HG02588 (cell line): Measurements from ENCODE around the gene CCBE1.
"Not testable (repeated sequence)": the region's sequence is repeated elsewhere in the genome, so short reads cannot be mapped to it uniquely, and the experiment has no call there.

Source experiments
- ATAC-seq: cut with Tn5 transposase; IDR thresholded peaks from one replicate; pipeline ENCODE4 v1.9.1; 2021; ENCODE audit warnings: mild to moderate bottlenecking, moderate library complexity; ENCODE audit not compliant: unreplicated experiment

CCBE1 gene

GRCh38 chr18:59658941-59659340 lies 38.3 kb downstream of the CCBE1 start:
- ATAC-seq: no peak

DNA sequence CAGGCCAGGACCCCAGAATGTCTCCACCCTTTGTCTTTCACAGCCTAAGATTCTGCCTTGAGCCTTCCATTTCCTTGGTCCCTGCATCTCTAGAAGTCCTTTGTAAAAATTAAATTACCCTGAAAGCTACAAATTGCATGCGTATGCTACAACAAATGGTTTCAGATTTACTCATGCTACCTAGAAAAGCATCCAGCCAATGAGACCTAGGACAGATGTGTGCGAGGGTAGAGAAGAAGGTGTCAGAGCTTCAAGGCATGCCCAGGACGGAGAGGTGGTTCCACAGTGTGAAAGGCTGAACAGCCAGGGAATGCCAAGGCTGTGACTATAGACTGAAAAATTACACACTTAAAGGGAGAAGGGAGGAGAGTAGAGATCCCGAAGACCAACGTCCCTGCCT lies 40.2 kb downstream of the CCBE1 start:
- no peak for ATAC-seq

DNA sequence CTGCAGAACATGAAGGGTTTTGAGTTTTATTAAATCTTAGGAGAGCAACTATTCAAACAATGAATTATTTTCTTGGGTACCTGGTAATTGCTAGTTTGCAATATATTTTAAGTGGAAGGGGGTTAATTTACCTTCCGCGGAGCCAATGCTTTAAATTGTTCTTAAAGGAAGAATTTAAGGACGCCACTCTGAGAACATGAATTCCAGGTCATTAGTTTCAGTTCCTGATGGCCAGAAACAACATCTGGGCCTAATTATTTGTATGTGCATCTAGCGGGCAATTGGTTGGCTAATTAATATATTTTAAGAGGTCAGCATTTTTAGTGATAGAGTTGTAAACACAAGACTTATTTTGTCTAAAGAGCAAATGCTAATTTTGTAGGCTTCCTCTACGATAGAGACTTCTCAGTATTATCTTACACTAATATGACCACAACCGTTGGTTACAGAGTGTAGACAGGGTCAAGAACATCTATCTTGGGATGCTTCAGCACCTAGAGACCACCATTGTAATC lies 40.8 kb downstream of the CCBE1 start:
- ATAC-seq: no peak

DNA sequence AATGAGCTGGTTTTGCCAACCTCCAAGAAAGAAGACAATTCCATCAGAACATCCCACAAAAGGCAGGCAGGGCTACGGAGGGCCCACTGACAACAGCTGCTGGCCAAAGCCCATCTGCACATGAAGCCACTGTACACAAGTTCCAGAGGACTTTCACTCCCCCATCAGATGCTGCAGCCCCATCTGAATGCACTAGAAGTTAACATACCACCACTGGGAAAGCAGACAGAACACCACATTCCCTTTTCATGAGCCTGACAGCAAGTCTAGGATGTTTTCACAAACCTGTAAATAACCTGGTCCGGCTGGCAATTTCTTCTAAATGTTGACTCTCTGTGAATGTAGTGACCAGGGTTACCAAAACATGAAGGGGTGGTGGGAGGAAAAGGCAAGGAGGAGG lies 41.5 kb downstream of the CCBE1 start:
- no peak for ATAC-seq

DNA sequence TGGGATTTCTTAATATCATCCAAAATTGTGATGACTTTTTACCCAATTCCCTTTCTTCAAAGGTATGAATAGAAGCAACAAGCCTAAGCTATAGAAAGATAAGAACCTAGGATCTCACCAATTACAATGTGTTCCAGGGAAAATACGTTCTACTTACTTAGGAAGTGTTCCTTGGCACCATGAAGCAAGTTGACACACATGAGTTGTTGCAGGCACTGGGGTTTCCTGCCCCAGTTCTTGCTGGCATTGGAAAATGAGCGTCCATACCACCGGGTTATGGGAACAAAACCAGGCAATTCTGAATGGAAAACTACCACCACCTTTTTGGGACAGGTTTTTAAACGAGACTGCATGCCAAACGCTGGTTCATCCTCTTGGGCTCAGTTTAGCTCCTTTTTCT lies 46.2 kb downstream of the CCBE1 start:
- ATAC-seq: no peak

- no peak for ATAC-seq
These were observed 46.9 kb downstream of the CCBE1 start for GRCh38 chr18:59650266-59650820.

- no peak for ATAC-seq
These were observed 47.6 kb downstream of the CCBE1 start for GRCh38 chr18:59649591-59649990.

DNA sequence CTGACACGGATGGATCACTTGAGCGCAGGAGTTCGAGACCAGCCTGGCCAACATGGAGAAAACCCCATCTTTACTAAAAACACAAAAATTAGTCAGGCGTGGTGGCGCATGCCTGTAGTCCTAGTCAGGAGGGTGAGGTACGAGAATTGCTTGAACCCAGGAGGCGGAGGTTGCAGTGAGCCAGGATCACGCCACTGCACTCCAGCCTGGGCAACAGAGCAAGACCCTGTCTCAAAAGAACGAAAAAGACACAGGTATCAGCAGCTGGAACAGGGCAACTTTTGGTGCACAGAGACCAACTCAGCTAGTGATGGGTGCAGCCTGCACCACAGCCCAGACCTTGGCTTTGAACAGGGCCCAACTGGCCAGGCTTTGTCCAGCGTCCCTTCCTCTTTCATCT lies 48.8 kb downstream of the CCBE1 start:
- not testable (repeated sequence) for ATAC-seq

DNA sequence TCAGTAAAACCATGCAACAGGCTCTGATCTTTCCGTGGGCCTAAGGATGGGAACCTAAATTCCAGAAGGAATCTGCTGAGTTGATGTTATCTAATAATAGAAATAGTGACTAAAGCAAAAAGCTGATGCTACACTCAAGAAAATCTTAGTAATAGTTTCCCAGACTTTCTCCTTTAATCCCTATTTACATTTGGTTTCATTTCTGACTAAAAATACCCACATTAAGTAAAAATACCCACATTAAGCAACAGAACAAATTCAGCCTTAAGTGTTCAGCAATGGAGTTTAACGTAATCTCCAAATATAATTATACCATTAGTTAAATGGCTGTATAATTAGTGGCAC lies 50.3 kb downstream of the CCBE1 start:
- no peak for ATAC-seq

- ATAC-seq: no peak
These were observed 50.8 kb downstream of the CCBE1 start for GRCh38 chr18:59646228-59646962.

DNA sequence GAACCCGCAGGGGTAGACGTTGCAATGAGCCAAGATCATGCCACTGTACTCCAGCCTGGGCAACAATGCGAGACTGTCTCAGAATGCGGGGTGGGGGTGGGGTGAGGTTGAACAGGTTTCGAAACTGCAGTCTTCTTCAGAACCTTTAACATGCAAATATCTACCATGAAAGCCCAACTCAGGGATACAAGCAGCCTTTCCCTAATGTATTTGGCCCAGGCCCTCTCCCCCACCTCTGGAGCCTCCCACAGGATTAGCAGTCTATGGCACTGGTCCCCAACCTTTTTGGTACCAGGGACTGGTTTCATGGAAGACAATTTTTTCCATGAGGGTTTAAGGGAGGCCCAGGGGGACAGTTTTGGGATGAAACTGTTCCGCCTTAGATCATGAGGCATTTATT lies 53.5 kb downstream of the CCBE1 start:
- ATAC-seq: no peak

GRCh38 chr18:59640721-59641120 lies 56.5 kb downstream of the CCBE1 start:
- ATAC-seq: no peak

DNA sequence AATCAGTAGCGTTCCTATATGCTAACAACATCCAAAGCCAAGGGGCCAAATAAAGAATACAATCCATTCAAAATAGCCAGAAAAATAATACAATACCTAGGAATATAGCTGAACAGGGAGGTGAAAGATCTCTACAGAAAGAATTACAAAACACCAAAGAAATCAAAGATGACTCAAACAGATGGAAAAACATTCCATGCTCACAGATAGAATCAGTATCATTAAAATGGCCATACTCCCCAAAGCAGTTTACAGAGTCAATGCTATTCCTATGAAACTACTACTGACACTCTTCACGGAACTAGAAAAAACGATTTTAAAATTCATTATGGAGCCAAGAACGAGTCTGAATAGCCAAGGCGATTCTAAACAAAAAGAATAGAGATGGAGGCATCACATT lies 57.4 kb downstream of the CCBE1 start:
- no peak for ATAC-seq

- ATAC-seq: no peak
These were observed 58.1 kb downstream of the CCBE1 start for GRCh38 chr18:59639136-59639535.

DNA sequence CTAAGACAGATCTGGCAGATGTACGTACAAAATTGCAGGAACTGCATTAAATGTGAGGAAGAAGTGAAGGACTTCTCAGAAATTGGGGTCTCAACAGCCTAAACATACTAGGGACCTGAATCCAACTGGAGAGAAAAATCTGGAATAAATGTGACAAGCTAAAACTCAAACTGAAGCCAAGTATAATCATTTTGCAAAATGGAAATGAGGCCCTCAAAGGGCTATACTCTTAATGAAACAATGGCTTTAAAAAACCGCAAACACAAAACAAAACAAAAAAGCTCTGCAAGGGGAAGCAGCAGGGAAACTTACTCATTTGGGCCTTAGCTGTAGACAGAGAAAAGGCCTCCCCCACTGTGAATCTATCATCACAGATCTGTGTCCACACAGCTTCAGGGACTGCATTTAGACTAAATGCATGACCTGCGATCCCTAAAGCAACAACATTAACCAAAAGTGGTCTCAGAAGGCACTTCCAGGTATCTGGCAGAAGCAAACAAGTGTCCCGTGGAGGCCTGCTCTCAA lies 63.2 kb downstream of the CCBE1 start:
- ATAC-seq: no peak

- ATAC-seq: no peak
These were observed 63.9 kb downstream of the CCBE1 start for GRCh38 chr18:59633317-59633716.

- ATAC-seq: no peak
These were observed 65.5 kb downstream of the CCBE1 start for GRCh38 chr18:59631583-59632181.

DNA sequence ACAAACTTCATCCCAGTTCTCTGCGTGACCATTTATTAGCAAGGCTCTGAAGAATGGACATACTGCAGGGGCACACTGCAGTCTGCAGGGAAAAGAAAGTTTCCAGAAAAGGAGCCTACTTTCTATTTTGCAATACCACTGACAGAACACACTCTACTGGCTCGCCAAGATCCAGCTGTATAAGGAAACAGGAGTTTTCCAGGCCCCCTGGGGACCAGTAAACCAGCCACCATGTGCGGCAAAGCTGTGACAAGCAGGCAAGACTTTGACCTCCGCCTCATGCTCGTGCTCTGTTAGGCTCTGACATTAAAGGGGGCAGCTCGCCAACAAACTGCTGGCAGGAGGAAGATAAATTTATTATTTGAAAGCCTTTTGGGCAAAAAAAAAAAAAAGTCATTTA lies 67.3 kb downstream of the CCBE1 start:
- no peak for ATAC-seq

GRCh38 chr18:59628995-59629394 lies 68.2 kb downstream of the CCBE1 start:
- ATAC-seq: no peak

- no peak for ATAC-seq
These were observed 69.8 kb downstream of the CCBE1 start for GRCh38 chr18:59627414-59627813.

DNA sequence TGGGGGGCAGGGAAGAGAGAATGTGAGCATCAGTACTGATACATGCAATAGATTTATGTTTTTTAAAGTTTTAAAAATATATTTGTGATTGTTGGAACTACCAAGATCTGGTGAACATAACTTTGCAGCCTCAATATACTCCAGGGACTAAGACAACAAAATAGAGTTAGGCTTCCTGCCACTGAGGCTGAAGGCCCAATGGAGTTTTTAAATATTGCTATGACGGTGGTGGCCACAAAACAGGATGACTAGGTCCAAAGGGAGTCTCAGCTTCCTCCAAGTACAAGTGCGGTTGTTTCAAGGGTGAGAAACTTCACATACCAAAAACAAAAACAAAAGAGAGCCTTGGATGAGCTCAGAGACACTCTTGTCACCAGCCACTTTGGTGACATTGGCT lies 72.9 kb downstream of the CCBE1 start:
- ATAC-seq: no peak
